ENCODE data around the gene ABCA12.

DNA sequence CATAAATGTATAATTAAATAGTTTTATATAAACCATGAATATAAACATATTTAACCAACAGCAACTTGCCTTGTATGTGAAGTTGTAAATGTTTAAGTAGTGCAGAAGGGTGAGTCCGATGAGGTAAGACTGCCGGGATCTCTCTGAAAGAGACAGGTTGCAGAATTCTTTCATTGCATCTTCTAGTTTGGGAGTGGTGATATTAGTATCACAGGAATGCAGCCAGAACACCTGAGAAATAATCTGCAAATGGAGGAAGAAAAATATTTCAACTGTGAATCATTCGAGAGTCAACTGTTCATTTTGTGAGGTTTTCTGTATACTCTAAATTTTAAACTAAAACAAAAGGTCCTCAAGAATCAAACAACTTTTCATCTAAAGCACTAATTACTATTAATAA is 123.0 kb downstream of the ABCA12 start:
- no peak for TF ChIP-seq POLR2A (IDR thresholded peaks at IDR 0.05)
- TF ChIP-seq, protein P1, sequence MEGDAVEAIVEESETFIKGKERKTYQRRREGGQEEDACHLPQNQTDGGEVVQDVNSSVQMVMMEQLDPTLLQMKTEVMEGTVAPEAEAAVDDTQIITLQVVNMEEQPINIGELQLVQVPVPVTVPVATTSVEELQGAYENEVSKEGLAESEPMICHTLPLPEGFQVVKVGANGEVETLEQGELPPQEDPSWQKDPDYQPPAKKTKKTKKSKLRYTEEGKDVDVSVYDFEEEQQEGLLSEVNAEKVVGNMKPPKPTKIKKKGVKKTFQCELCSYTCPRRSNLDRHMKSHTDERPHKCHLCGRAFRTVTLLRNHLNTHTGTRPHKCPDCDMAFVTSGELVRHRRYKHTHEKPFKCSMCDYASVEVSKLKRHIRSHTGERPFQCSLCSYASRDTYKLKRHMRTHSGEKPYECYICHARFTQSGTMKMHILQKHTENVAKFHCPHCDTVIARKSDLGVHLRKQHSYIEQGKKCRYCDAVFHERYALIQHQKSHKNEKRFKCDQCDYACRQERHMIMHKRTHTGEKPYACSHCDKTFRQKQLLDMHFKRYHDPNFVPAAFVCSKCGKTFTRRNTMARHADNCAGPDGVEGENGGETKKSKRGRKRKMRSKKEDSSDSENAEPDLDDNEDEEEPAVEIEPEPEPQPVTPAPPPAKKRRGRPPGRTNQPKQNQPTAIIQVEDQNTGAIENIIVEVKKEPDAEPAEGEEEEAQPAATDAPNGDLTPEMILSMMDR (IDR thresholded peaks at IDR 0.05) = no peak
